ENCODE results near the gene CDH4.

The CDH4 gene

DNA sequence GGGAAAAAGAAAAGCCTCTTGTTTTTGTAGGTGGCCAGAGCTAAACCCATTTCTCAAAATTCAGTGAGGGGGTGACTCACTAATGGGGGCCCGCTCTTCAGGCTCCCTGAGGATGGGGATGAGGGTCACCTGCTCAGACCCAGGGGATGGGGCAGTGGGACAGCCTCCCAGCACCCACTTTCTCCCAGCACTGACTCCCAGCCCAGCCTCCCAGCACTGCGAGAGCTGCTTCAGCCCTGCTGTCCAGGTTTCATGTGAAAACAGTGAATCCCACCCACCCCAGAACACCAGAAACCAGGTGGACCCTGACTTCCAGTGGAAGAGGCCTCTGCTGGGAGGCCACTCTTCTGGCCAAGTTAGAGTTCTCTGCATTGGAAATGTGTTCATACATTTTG lies 362.6 kb downstream of the CDH4 start:
- no peak for DNase-seq

DNA sequence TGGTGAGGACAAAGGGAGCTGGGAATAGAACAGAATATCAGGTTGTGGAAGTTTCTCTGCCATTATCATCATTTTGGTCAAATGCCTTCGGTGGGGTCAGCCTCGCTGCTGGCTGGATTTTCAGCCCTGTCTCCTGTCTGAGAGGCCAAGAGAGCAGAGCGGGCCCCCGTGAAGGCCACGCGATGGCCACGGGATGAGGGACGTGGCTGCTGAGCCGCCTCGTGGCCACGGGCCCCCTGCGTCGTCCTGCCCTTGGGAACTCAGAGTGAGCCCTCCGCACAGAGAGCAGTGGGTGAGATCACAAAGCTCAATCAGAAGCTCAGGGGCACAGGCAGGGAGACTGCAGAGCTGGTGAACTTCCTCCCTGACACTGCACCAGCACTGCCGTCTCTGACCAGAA lies 363.7 kb downstream of the CDH4 start:
- DNase-seq: no peak

DNA sequence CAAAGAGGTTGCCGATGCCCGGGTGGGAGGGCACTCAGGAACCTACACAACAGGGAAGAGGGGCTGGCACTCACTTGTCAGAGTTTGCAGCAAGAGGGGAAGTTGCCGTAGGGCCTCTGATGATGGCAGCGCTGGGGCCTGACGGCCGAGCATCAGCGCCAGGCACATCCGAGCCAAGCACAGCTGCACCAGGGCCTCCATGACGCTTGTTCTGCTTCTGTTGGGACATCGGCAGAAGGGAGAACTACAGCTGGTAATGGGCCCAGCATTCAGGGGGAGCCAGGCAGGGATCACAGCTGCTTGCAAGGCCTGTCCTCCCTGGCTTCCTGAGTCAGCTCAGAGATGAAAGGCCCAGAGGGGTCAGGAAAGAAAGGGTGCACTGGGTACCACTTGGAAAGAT lies 367.7 kb downstream of the CDH4 start:
- no peak for DNase-seq

DNA sequence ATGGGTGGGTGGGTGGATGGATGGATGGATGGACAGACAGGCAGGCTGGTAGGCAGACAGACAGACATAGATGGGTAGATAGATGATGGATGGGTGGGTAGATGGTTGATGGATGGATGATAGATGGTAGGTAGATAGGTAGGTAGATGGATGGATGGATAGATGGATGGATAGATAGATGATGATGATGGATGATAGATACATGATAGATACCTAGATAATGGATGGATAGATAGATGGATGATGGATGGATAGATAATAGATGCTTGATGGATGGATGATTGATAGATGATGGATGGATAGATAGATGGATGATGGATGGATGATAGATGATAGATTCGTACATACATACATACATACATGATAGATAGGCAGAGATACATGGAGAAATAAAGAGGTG lies 368.1 kb downstream of the CDH4 start:
- no peak for DNase-seq

DNA sequence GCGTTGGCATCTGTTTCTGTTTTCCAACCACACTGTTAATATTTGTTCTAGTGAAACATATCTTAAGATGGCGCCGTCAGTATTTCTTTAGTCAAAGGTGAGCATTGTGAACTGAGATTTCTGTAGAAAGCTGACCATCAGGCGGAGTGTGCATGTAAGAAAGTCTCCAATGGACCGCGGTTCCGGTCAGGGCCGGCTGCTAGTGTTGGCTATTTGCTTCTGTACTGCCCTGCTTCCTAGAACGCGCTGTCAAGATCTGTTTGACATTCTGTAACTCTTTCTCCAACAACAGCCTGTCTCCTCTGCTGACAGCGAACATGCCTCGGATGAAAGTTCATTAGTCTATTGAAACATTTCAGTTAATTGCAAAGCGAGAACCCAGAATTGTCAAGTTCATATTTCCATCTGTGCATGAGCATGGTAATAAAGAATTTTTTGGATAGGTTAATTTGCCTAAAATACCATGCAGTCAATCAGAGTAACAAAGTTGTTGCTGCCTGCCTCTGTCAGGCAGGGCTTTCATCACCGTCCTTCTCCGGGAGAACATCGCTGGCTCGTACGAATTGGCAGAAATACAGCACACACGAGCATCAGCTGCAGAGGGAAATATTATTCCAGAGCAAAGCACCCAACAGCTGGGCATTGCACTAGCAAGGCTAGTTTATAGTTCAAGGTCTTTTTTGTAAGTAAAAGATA lies 369.1 kb downstream of the CDH4 start:
- DNase-seq: no peak

DNA sequence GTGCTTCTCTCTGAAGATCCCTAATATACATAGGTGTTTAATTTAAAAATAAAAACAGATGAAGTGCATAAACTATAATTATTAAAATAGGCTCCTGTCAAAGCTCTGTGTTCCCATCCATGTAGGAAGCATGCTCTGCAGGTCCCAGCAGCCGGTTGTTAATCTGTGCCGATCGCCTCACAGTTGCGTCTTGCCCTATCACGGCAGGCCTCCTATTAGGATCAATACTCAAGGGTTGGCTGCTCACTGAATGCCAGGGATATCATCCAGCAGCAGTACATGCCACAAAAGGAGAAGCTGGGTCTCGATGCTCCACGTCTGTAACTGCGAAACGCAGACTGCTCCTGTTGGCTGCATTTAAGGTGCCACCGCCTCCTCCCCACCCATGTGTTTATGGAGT lies 369.8 kb downstream of the CDH4 start:
- DNase-seq: no peak

DNA sequence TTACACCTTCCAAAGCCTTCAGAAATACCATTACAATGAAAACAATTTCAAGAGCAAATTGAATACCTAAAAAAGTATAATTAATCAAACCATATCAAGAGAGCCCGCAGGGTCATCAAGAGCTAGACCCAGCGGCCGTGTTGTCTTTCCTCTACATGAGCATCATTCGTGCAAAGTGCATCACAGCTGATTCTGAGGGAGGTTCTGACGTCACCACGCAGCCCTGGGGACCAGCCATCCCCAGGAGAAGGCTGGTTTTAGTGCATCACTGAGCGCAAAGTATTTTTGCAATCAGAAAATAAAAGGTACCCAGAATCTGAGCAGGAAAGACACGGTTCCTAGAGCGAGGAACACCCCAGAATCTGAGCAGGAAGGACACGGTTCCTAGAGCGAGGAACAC lies 371.4 kb downstream of the CDH4 start:
- no peak for DNase-seq

DNA sequence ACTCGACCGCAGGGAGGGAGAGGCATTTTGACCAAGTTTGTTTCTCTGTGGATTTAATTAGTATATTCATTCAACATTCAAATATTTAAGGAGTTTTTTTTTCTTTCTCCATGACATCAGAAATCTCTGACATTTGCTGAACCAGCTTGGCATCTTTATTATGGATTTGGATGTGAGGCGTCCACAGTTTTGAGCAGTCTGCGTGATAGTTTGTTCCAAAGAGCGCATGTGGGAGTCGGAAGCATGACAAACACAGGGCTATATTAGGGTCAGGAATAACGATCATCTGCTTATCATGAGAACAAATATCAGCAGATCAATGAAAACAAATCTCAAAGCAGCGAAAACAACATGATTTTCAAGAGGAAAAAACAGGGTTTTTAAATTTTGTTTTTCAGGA lies 373.2 kb downstream of the CDH4 start:
- no peak for DNase-seq

DNA sequence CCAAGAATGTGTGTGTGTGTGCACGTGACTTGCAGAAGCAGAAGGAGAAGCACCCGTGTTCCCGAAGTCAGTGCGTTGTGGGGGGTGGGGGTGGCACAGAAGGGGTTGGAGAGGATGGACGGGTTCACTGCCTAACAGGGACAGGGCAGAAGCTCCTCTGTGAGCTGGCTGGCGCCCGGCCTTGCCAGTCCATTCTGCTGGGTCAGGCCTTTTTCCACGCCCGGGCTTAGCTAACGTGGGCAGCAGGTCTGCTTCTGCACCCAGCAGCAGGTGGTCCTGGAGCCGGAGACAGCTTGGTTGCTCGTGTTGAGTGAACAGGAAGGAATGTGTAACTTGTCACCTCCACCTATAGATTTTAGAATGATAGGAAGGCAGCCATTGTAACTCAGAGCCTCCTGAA lies 374.4 kb downstream of the CDH4 start:
- no peak for DNase-seq

DNA sequence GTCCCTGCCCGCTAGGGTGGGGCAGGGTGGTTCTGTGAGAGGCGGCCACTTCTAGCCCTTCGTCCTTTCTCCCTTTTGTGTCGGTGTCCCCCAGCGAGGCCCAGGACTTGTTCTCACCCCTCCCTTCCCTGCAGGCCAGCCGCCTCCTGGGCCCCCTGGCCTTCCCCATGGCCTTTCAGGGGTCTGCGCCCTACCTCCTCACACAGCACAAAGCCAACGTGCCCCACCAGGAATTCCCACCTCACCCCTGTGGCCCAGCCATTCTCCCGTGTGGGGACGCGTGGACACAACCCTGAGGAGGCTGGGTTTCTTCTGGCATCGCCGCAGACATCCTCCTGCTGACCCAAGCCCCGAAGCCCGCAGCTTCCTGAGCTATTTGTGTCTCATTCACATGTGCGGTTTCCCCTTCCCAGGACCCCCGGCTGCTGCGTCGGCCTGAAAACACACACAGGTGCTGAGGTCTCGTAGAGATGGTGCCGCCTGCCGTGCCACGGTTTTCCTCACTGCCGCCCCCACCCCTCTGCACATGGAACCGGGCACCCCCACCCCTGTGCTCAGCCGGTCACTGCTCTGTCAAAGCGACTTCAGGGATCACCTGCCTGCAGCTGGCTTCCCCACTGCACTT lies 375.8 kb downstream of the CDH4 start:
- DNase-seq: no peak

DNA sequence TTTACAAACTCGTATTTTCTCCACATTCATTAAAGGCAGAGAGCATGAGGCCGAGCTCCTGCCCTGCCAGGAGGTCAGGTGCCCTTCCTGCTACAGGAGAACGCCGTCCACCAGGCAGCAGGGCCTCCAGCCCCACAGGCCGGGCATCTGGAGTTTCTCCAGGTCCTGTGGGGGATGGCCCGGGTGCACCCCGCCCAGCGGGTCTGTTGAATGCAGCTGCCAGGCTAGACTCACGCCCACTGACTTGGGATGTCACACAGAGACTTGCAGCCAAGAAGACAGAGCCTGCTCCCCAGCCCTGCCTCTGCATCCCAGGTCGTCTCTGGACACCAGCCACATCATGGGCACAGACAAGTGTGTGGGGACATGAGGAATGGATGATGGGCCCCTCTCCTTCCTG lies 376.4 kb downstream of the CDH4 start:
- no peak for DNase-seq

DNA sequence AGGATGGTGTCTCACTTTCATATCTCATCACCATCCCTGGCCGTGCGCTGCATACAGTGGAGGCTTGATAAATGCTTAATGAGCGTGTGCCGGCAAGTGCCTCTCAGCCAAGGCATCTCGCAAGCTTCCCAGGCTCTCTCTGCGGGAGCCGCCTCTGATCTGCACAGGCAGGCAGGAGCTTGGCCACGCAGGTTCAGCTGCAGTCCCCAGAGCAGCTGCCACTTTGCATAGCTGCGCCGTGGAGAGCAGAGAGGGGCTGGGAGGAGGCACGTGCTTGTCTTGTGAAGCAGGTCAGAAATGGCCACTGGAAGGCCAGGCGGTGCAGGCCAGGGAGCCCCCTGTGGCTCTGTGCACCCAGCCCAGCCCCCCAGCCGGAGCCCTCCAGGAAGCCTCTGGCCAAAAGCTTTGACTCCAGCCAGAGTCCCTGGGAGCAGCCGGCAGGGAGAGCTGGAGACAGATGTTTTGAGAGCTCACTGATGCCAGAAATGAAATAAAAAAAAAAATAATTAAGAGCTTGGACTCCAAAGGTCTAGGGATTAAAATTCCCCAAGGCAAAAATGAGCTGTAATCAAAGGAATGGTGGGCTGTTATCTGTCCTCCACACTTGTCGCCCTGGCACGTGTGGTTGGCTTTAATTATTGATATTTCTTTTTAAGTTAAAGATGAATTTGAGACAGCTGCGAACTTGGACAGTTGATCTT lies 377.0 kb downstream of the CDH4 start:
- no peak for DNase-seq

DNA sequence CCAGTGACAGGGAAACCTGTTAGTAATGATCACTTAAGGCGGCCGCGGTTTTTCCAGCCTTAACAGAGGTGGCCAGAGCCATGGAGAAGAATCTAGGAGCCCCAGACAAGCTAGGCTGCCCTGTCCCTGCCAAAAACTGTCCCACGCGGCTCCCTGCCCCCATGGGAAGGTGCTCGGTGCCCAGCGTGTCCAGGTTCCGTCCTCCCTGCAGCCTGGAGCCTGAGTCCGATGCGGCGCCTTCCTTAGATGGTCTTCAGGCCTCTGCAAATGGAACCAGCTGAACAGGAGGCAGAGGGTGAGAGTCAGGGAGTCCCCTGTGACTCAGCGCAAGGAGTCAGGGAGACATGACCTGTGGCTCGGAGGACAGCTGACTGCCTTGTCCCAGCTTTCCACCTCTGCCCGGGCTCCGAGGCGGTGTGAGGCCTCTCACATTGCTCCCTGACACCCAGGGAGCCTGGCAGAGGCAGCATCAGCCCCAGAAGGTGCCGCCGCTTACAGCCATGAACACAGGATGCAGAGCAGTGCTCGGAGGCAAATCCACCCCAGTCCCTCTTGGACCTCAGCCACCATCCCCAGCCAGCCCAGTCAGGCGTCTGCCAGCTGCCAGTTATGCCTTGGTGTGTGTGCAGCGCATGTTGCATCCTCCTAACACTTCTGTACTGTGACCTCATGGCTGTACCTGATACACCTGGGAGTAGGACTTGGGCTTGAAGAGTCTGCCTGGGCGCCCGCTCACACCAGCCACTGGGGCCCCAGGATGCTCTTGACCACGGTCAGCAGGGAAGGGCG lies 377.7 kb downstream of the CDH4 start:
- DNase-seq: no peak

DNA sequence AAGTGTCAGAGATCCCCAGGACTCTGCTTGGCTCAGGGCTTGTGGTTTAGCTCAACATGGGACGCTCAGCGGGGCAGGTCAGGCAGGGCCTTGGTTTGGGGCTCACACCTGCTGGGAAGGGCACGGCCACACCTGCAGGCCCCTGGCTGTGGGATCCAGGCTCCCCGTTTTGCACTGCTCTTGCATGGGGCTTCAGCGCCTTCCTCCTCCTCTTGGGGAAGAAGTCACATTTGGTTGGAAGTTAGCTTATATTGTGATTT lies 378.3 kb downstream of the CDH4 start:
- no peak for DNase-seq

DNA sequence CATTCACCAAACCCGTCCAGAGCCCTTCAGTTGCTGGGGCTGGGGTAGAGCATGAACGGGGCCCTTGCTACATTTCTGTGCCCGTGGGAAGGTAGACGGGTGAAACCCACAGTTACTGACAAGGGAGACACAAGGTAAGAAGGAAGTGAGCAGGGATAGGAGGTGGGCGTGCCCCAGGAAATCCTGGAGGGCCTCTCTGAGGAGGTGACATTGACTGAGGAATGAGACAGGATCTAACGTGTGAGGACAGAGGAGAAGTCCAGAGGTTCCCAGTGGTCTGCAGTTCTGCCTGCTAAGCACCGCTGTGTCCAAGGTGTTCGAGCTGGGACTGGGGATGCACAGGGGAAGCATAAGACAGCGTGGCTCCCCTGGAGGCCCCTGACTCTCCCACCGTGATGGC lies 378.8 kb downstream of the CDH4 start:
- no peak for DNase-seq

DNA sequence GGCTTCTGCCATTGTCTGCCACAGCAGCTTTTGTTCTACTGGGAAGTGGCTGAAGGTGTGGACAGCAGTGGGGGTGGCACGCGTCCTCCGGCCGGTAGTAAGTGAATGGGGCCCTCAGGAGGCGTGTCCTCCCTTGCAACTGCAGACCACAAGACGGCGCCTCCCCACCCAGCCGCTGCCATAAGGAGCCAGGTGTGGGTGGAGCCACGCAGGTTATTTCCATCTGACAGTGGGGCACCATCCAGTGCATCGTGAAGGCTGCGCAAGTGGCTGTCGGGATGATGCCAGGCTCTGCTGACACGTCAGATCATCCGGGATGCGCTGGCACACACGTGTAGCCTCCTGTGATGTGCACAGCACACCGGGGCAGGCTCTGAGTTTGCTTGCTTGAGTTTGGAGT lies 379.7 kb downstream of the CDH4 start:
- no peak for DNase-seq

DNA sequence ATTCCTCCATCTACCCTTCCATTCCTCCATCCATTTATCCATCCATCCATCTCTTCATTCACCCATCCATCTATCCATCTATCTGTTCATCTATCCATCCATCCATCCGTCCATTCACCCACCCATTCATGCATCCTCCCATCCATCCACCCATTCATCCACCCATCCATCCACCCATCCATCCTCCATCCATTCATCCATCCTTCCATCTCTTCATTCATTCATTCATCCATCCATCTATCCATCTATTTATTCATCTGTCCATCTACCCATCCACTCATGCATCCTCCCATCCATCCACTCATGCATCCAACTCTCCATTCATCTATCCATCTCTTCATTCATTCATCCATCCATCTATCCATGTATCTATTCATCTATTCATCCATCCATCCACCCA lies 380.9 kb downstream of the CDH4 start:
- no peak for DNase-seq

DNA sequence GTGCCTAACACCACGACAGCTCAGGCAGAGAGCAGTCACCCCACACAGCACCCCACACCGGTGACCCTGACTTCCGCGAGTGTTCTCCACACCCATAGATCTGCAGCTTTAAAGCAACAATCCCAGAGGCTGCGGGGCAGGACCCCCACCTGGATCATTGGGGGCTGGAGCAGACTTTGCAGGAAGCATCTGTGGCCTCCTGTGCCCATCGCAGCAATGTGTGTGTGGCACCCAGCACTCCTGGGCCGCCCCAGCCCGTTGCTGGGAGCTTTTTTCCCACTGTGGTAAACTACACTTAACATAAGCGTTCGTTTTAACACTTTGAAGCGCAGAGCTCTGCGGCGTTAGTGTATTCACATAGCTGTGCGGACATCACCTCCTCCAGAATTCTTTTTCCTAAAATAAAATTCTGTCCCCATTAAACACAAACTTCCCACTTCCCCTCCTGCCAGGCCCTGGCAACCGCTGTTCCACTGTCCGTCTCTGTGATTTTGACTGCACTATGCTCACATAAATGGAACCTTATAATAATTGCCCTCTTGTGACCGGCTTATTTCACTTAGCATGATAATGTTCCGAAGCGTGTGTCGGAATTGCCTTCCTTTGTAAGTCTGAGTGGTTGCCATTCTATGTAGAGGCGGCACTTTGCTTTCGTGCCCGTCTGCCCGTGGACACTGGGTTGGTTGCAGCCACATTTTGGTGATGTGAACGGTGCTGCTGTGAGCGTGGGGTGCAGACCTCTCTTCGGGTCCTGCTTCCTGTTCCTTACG lies 382.5 kb downstream of the CDH4 start:
- DNase-seq: no peak

DNA sequence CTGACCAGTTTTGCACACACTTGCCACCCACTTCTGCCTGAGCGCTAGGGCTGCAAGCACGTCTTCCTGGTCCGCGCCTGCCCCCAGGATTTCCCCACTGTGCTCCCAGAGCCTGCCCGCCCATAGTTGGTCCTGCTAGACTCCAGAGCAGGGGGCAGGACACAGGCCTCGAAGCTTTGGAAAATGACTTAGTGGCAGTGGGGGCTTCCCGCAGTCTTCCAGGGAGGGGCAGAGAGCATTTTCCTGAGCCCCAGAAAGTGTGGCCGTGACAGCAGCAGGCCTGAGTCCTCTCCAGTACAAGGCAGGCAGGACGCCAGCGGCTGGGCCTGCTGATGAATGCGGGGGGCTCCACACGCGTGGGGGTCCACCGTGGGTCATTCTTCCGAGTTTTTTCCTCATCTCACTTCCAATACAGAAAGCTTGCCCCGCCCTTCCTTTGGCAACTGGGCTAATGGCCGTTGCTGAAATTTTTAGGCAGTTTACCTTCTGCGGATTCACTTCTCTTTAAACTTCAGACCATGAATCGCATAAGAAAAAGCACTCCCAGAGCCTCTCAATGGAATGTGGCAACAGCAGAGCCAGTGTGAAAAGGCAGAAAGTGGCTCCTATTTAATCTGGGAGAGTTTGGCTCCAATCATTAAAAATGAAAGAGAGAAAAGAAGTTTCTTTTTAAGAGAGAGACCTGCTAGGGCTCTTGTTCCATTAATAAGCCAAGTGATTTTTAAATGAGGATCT lies 383.8 kb downstream of the CDH4 start:
- no peak for DNase-seq

DNA sequence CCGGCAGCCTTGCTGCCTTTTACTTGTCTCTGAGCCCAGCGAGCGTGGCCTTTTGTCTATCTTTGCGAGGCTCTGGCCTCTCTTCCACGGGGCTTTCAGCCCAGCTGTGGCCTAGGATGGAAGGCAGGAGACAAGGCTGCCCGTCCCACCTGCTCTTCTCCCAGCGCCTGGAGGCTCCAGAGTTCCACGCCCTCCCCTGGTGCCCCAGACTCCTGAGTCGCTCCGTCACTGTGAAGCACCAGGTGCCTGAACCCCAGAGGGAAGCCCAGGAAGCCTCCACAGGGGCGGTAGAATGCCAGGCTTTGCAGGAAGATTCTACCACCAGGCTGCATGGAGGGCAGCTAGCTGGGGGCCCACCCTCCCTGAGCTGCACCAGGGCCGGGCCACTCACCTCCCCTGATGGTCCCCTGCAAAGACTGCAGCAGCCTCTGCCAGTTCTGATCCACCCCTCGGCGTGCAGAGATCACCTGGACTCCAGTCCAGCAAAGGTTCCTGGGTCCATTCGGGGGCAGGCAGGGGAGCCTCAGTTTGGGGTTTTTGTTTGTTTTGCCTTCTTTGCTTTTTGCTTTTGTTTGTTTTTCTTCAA lies 384.6 kb downstream of the CDH4 start:
- no peak for DNase-seq

DNA sequence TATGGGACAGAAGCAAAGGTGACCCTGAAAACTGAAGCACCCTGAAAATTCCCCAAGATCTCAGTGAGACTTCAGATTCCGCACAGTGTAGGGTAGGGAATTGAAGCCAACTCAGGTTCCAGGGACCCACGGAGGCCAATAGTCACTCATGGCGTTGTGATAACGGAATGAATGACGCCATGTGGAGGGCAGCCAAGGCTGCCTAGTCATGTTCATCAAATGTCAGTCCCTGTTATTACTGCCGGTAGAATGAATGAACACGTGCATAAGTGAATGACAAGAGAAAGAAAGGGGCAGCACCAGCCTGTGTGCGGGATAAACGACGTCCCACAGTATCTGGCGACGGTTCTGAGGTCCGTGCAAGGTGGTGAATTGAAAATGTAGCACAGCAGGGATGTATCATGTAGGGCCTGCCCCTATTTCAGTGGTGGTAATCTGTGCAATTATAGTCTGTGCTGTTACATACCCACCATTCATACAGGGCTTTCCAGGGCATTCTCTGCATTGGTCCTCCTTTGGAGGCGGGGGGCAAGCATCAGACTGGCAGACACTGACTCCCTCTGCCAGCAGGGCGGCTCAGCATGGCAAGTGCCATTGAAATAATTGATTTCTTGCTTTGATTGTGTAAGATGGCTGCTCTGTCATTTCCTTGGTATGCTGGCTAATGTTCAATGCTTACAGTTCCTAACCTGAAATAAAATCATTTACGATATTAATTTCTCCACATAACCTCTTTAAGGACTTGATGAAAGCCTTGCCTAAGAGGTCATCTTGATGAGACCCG lies 386.9 kb downstream of the CDH4 start:
- DNase-seq: no peak
